Esophagus muscularis mucosa (tissue), 4 donors: ENCODE results near the gene AZGP1. TPM values are rescaled to one million over a fixed set of nuclear protein-coding genes. Genes with fewer than 3 reads are reported as not detected.
"Not testable (repeated sequence)": the region's sequence is repeated elsewhere in the genome, so short reads cannot be mapped to it uniquely, and the experiment has no call there.

ENCODE experiments used
- DNase-seq: peaks from one replicate; pipeline ENCODE4 v3.0.0-alpha.2; 2017; ENCODE audit errors: extremely low spot score
- H3K27ac ChIP-seq, 4 donors: fragments of 200-600 bp; sonication (generic); replicated peaks in 1 of 4; 1 replicate in 3 of 4; 2 replicates in 1 of 4; pipeline ENCODE4 v1.5.1; 2016 to 2019; ENCODE audit warnings: mild to moderate bottlenecking in 1 of 4
- H3K27me3 ChIP-seq, 4 donors: fragments of 200-600 bp; sonication (generic); one replicate each; pipeline versions ENCODE4 v1.5.1 to v1.6.0; 2016 to 2019
- H3K36me3 ChIP-seq, 4 donors: fragments of 200-600 bp; sonication (generic); one replicate each; pipeline ENCODE4 v1.5.1; 2016 to 2019
- H3K4me1 ChIP-seq, 4 donors: fragments of 200-600 bp; sonication (generic); one replicate each; pipeline ENCODE4 v1.5.1; 2016 to 2019
- H3K4me3 ChIP-seq, 4 donors: fragments of 200-600 bp; sonication (generic); 1 replicate in 2 of 4; 2 replicates in 2 of 4; pipeline ENCODE4 v1.5.1; 2016 to 2019; ENCODE audit warnings: mild to moderate bottlenecking in 4 of 4, moderate library complexity in 1 of 4
- H3K9me3 ChIP-seq, 4 donors: fragments of 200-600 bp; sonication (generic); 1 replicate in 3 of 4; 2 replicates in 1 of 4; pipeline ENCODE4 v1.5.1; 2016 to 2019
- CTCF ChIP-seq, 3 experiments: fragments of 200-600 bp in 2 of 3; fragments of 450-650 bp in 1 of 3; sonication (generic) in 2 of 3; IDR thresholded peaks; one replicate each; pipeline ENCODE4 v1.5.1; 2017 to 2019; ENCODE audit warnings: antibody characterized with exemption in 3 of 3, mild to moderate bottlenecking in 2 of 3, moderate library complexity in 1 of 3
- EP300 ChIP-seq: sonication (generic); formaldehyde crosslinking; IDR thresholded peaks from one replicate; pipeline ENCODE4 v1.6.1; 2017; ENCODE audit warnings: antibody characterized with exemption
- POLR2A ChIP-seq: fragments of 450-650 bp; IDR thresholded peaks from one replicate; pipeline ENCODE4 v1.6.1; 2017; ENCODE audit warnings: antibody characterized with exemption, moderate library complexity, mild to moderate bottlenecking, low read depth
- POLR2AphosphoS5 ChIP-seq, 2 donors: sonication (generic); formaldehyde crosslinking; IDR thresholded peaks; one replicate each; pipeline ENCODE4 v1.6.1; 2017; ENCODE audit warnings: antibody characterized with exemption in 2 of 2
- WGBS: methylation state at CpG from one replicate; pipeline ENCODE4 v1.1.5; 2018; 5-methylcytosine and 5-hydroxymethylcytosine counted together
- intact Hi-C: fragments of 100-400 bp; cut with DNase I; formaldehyde crosslinking; loops from one replicate; pipeline ENCODE4 v1.15.1; 2023
- total RNA-seq, 4 donors: library from RNA; depleted of rRNA; stranded (reverse); fragments of >200 nt; gene quantifications; one replicate each; pipeline versions ENCODE4 v1.1.0 to v1.2.1, GENCODE V29; 2016

AZGP1 gene
- total RNA-seq, 4 donors from 2014 or later: 2.5 to 3.4 (median 3.0) TPM

GRCh38 chr7:99943641-99944496 is 32.0 kb downstream of the AZGP1 start:
- H3K4me3 ChIP-seq: no peak overlapping the region
- TF ChIP-seq EP300 (no peak), POLR2A (no peak), POLR2AphosphoS5 (IDR thresholded peaks at IDR 0.05) (no peak), CTCF (IDR thresholded peaks at IDR 0.05) (no peak)
- no peaks in the 10 kb centered on the region for H3K36me3 ChIP-seq
- peaks cover 0 to 55% (median 0%) of the 10 kb centered on the region in 4 donors for H3K27me3 ChIP-seq
- peak; percentile 79 for DNase-seq
- H3K27ac ChIP-seq: no peak overlapping the region
- intact Hi-C loops: no loop called here
- H3K9me3 ChIP-seq: no peaks in the 10 kb centered on the region
- no peaks in the 10 kb centered on the region for H3K4me1 ChIP-seq
- WGBS: 39% methylated on average over 14 of the region's 14 CpGs

GRCh38 chr7:99938296-99938695 is 37.5 kb downstream of the AZGP1 start:
- H3K27me3 ChIP-seq: peaks cover 0 to 25% (median 0%) of the 10 kb centered on the region in 4 donors
- no peaks in the 10 kb centered on the region for H3K9me3 ChIP-seq
- no peaks in the 10 kb centered on the region for H3K36me3 ChIP-seq
- 93% methylated on average over 2 of the region's 2 CpGs for WGBS
- H3K4me3 ChIP-seq: no peak overlapping the region
- no peaks in the 10 kb centered on the region for H3K4me1 ChIP-seq
- intact Hi-C loops: no loop called here
- H3K27ac ChIP-seq: no peak overlapping the region
- DNase-seq: no peak
- no peak for TF ChIP-seq EP300
- no peak for TF ChIP-seq CTCF (IDR thresholded peaks at IDR 0.05)
- TF ChIP-seq POLR2A: no peak
- TF ChIP-seq POLR2AphosphoS5 (IDR thresholded peaks at IDR 0.05): no peak

GRCh38 chr7:99935009-99935408 is 40.8 kb downstream of the AZGP1 start:
- H3K27ac ChIP-seq, H3K36me3 ChIP-seq, H3K9me3 ChIP-seq, H3K4me3 ChIP-seq, DNase-seq, intact Hi-C loops, H3K4me1 ChIP-seq: not testable (repeated sequence)
- WGBS: 49% methylated on average over 4 of the region's 4 CpGs
- peaks cover 0 to 16% (median 0%) of the 10 kb centered on the region in 4 donors for H3K27me3 ChIP-seq

- TF ChIP-seq EP300: no peak
- no peak for TF ChIP-seq POLR2A
- TF ChIP-seq CTCF (IDR thresholded peaks at IDR 0.05): no peak
- TF ChIP-seq POLR2AphosphoS5 (IDR thresholded peaks at IDR 0.05): no peak
- WGBS: 92% methylated on average over 3 of the region's 3 CpGs
- peaks cover 9 to 16% (median 13%) of the 10 kb centered on the region in 4 donors for H3K4me1 ChIP-seq
- H3K4me3 ChIP-seq: no peak overlapping the region
- no peaks in the 10 kb centered on the region for H3K9me3 ChIP-seq
- intact Hi-C loops: no loop called here
- no peaks in the 10 kb centered on the region for H3K36me3 ChIP-seq
- H3K27me3 ChIP-seq: peaks cover 0 to 4% (median 0%) of the 10 kb centered on the region in 4 donors
- DNase-seq: no peak
- H3K27ac ChIP-seq: no peak overlapping the region
Measured at GRCh38 chr7:99930376-99930775, 45.5 kb downstream of the AZGP1 start.

GRCh38 chr7:99929730-99930053 is 46.1 kb downstream of the AZGP1 start:
- no peaks in the 10 kb centered on the region for H3K9me3 ChIP-seq
- H3K27ac ChIP-seq: peak overlapping the region in 1 of 4 donors; percentile 22
- no peaks in the 10 kb centered on the region for H3K27me3 ChIP-seq
- TF ChIP-seq POLR2AphosphoS5 (IDR thresholded peaks at IDR 0.05) (no peak), CTCF (IDR thresholded peaks at IDR 0.05) (no peak), POLR2A (no peak), EP300 (no peak)
- WGBS: 15% methylated on average over 2 of the region's 2 CpGs
- peak overlapping the region in 3 of 4 donors; percentile 29 to 48 (median 43) for H3K4me3 ChIP-seq
- DNase-seq: no peak
- H3K36me3 ChIP-seq: no peaks in the 10 kb centered on the region
- intact Hi-C loops: no loop called here
- H3K4me1 ChIP-seq: peaks cover 9 to 16% (median 13%) of the 10 kb centered on the region in 4 donors
